Activated T-cell treated with anti-CD3 and anti-CD28 coated beads for 24 hours (primary cell): Measurements from ENCODE around the gene FILIP1L.

ENCODE experiments used
- DNase-seq: peaks from one replicate; pipeline ENCODE4 v3.0.0-alpha.2; 2020; ENCODE audit warnings: low read depth

FILIP1L gene

GRCh38 chr3:99866261-99866761 is 248.0 kb downstream of the FILIP1L start:
- no peak for DNase-seq

- no peak for DNase-seq
Observed at GRCh38 chr3:99865321-99865720, 249.0 kb downstream of the FILIP1L start.

- no peak for DNase-seq
Observed at GRCh38 chr3:99864289-99864688, 250.0 kb downstream of the FILIP1L start.

- DNase-seq: no peak
Observed at GRCh38 chr3:99863588-99863987, 250.7 kb downstream of the FILIP1L start.

- DNase-seq: no peak
Observed at GRCh38 chr3:99863002-99863401, 251.3 kb downstream of the FILIP1L start.

GRCh38 chr3:99862208-99862607 is 252.1 kb downstream of the FILIP1L start:
- no peak for DNase-seq

GRCh38 chr3:99861216-99861615 is 253.1 kb downstream of the FILIP1L start:
- no peak for DNase-seq

- no peak for DNase-seq
Observed at GRCh38 chr3:99859825-99860224, 254.5 kb downstream of the FILIP1L start.

GRCh38 chr3:99858469-99858868 is 255.8 kb downstream of the FILIP1L start:
- no peak for DNase-seq

GRCh38 chr3:99857278-99857677 is 257.0 kb downstream of the FILIP1L start:
- DNase-seq: no peak

- no peak for DNase-seq
Observed at GRCh38 chr3:99856437-99857220, 257.7 kb downstream of the FILIP1L start.

GRCh38 chr3:99855900-99856299 is 258.4 kb downstream of the FILIP1L start:
- no peak for DNase-seq

- no peak for DNase-seq
Observed at GRCh38 chr3:99854756-99855298, 259.5 kb downstream of the FILIP1L start.

- DNase-seq: no peak
Observed at GRCh38 chr3:99852851-99853250, 261.4 kb downstream of the FILIP1L start.

GRCh38 chr3:99851955-99852354 is 262.3 kb downstream of the FILIP1L start:
- no peak for DNase-seq

- DNase-seq: no peak
Observed at GRCh38 chr3:99850608-99851007, 263.7 kb downstream of the FILIP1L start.

- DNase-seq: no peak
Observed at GRCh38 chr3:99848433-99848832, 265.9 kb downstream of the FILIP1L start.

GRCh38 chr3:99846477-99847160 is 267.7 kb downstream of the FILIP1L start:
- DNase-seq: no peak

- no peak for DNase-seq
Observed at GRCh38 chr3:99845999-99846398, 268.3 kb downstream of the FILIP1L start.

- no peak for DNase-seq
Observed at GRCh38 chr3:99845331-99845730, 269.0 kb downstream of the FILIP1L start.

- DNase-seq: no peak
Observed at GRCh38 chr3:99843590-99844258, 270.6 kb downstream of the FILIP1L start.

- DNase-seq: no peak
Observed at GRCh38 chr3:99842826-99843589, 271.3 kb downstream of the FILIP1L start.
